Neural cell (in vitro differentiated cells): Measurements from ENCODE around the gene KLHDC8B. TPM values are rescaled to one million over a fixed set of nuclear protein-coding genes. Genes with fewer than 3 reads are reported as not detected.
"Not testable (repeated sequence)": the region's sequence is repeated elsewhere in the genome, so short reads cannot be mapped to it uniquely, and the experiment has no call there.

Experiments used
- H2AFZ ChIP-seq: fragments of 200-600, 300-800 bp; sonication (generic), shearing (Covaris generic); 2 replicates; pipeline ENCODE4 v1.6.0; 2014; ENCODE audit warnings: low read depth, mild to moderate bottlenecking, antibody characterized with exemption, low read length, moderate library complexity
- H3F3A ChIP-seq: fragments of 200-600 bp; shearing (Covaris generic); 2 replicates; pipeline ENCODE4 v1.6.1; 2016; ENCODE audit warnings: mild to moderate bottlenecking, moderate library complexity, mixed read lengths, antibody characterized with exemption, low read length; ENCODE audit not compliant: insufficient read depth, poor library complexity, severe bottlenecking
- H3K27ac ChIP-seq: fragments of 200-600, 300-800 bp; sonication (generic), shearing (Covaris generic); 2 replicates; pipeline ENCODE4 v1.5.1; 2014; ENCODE audit warnings: mild to moderate bottlenecking, low read length, moderate library complexity
- H3K27me3 ChIP-seq: fragments of 300-800, 200-600 bp; sonication (generic), shearing (Covaris generic); 2 replicates; pipeline ENCODE4 v1.6.0; 2014; ENCODE audit warnings: mild to moderate bottlenecking, low read depth, low read length, moderate library complexity; ENCODE audit not compliant: insufficient read depth
- H3K36me3 ChIP-seq: fragments of 300-800, 200-600 bp; sonication (generic), shearing (Covaris generic); 2 replicates; pipeline ENCODE4 v1.5.1; 2014; ENCODE audit warnings: mild to moderate bottlenecking, antibody characterized with exemption, low read length, moderate library complexity; ENCODE audit not compliant: insufficient read depth
- H3K4me2 ChIP-seq: fragments of 300-800, 200-600 bp; sonication (generic), shearing (Covaris generic); 2 replicates; pipeline ENCODE4 v1.6.0; 2014; ENCODE audit warnings: mild to moderate bottlenecking, low read length
- H3K4me3 ChIP-seq: fragments of 300-800, 200-600 bp; sonication (generic), shearing (Covaris generic); 2 replicates; pipeline ENCODE4 v1.5.1; 2014; ENCODE audit warnings: mild to moderate bottlenecking, low read length, moderate library complexity
- H3K79me2 ChIP-seq: fragments of 200-600 bp; shearing (Covaris generic); replicated peaks from 2 replicates; pipeline ENCODE4 v1.6.0; 2014; ENCODE audit warnings: mild to moderate bottlenecking, low read length, moderate library complexity; ENCODE audit not compliant: insufficient read depth
- H3K9ac ChIP-seq: fragments of 300-800, 200-600 bp; sonication (generic), shearing (Covaris generic); 2 replicates; pipeline ENCODE4 v1.6.1; 2016; ENCODE audit warnings: mild to moderate bottlenecking, low read length, mixed read lengths
- H3K9me2 ChIP-seq: fragments of 200-600 bp; shearing (Covaris generic); 2 replicates; pipeline ENCODE4 v1.6.1; 2016; ENCODE audit warnings: mild to moderate bottlenecking, low read length, mixed read lengths; ENCODE audit not compliant: insufficient read depth
- H3K9me3 ChIP-seq: fragments of 200-600, 300-800 bp; sonication (generic), shearing (Covaris generic); 2 replicates; pipeline ENCODE4 v1.6.1; 2016; ENCODE audit warnings: mild to moderate bottlenecking, mixed run types, low read length, moderate library complexity, mixed read lengths
- H4K20me1 ChIP-seq: fragments of 200-600 bp; shearing (Covaris generic); 2 replicates; pipeline ENCODE4 v1.6.1; 2016; ENCODE audit warnings: mild to moderate bottlenecking, mixed run types; ENCODE audit not compliant: insufficient read depth
- EP300 ChIP-seq: fragments of 450-650 bp; conservative IDR thresholded peaks from 2 replicates; pipeline ENCODE4 v1.6.1; 2014; ENCODE audit warnings: antibody characterized with exemption, mild to moderate bottlenecking, moderate library complexity; ENCODE audit not compliant: poor library complexity, severe bottlenecking
- EZH2 ChIP-seq: fragments of 200-600, 300-800 bp; shearing (Covaris generic), sonication (generic); IDR thresholded peaks from 2 replicates; pipeline ENCODE4 v1.6.1; 2014; ENCODE audit warnings: antibody characterized with exemption, low read length, borderline replicate concordance, mild to moderate bottlenecking; ENCODE audit not compliant: insufficient read depth, poor library complexity, severe bottlenecking
- MXI1 ChIP-seq: fragments of 450-650 bp; conservative IDR thresholded peaks from 2 replicates; pipeline ENCODE4 v1.6.1; 2014; ENCODE audit warnings: antibody characterized with exemption, mild to moderate bottlenecking; ENCODE audit not compliant: poor library complexity, severe bottlenecking
- POLR2AphosphoS5 ChIP-seq: IDR thresholded peaks from 2 replicates; pipeline ENCODE4 v1.6.1; 2012
- RAD21 ChIP-seq: fragments of 450-650 bp; conservative IDR thresholded peaks from 2 replicates; pipeline ENCODE4 v1.6.1; 2014; ENCODE audit warnings: antibody characterized with exemption, mild to moderate bottlenecking, moderate library complexity
- REST ChIP-seq: IDR thresholded peaks from 2 replicates; pipeline ENCODE4 v1.6.1; 2012; ENCODE audit warnings: borderline replicate concordance
- SMC3 ChIP-seq: fragments of 450-650 bp; conservative IDR thresholded peaks from 2 replicates; pipeline ENCODE4 v1.6.1; 2014; ENCODE audit warnings: antibody characterized with exemption, mild to moderate bottlenecking, moderate library complexity; ENCODE audit not compliant: poor library complexity
- TAF1 ChIP-seq: IDR thresholded peaks from 2 replicates; pipeline ENCODE4 v1.6.1; 2012; ENCODE audit warnings: low read depth
- polyA plus RNA-seq: library from polyadenylated mRNA; depleted of rRNA; stranded (reverse); fragments of >200 nt; gene quantifications from 2 replicates; pipeline ENCODE4 v1.2.3, GENCODE V29; 2014
- TF ChIP-seq, protein P1 (sequence below): fragments of 450-650 bp; IDR thresholded peaks from 2 replicates; pipeline ENCODE4 v1.5.1; 2014; ENCODE audit warnings: antibody characterized with exemption, mild to moderate bottlenecking, moderate library complexity; ENCODE audit not compliant: poor library complexity, severe bottlenecking

KLHDC8B gene
- polyA plus RNA-seq, 1 donor from 2014 or later: 65.1 TPM

GRCh38 chr3:49217688-49218470 lies 46.5 kb downstream of the KLHDC8B start:
- no peaks in the 10 kb centered on the region for H3K27me3 ChIP-seq
- no peaks in the 10 kb centered on the region for H3K36me3 ChIP-seq
- no peak overlapping the region for H3K27ac ChIP-seq
- no peaks in the 10 kb centered on the region for H3K9me3 ChIP-seq
- no peak overlapping the region for H2AFZ ChIP-seq
- no peaks in the 10 kb centered on the region for H4K20me1 ChIP-seq
- no peak for TF ChIP-seq SMC3
- TF ChIP-seq MXI1: no peak
- TF ChIP-seq RAD21: no peak
- H3F3A ChIP-seq: no peaks in the 10 kb centered on the region
- H3K9ac ChIP-seq: no peak overlapping the region
- H3K4me3 ChIP-seq: no peak overlapping the region
- H3K4me2 ChIP-seq: no peak overlapping the region
- no peaks in the 10 kb centered on the region for H3K9me2 ChIP-seq
- no peaks in the 10 kb centered on the region for H3K79me2 ChIP-seq

DNA sequence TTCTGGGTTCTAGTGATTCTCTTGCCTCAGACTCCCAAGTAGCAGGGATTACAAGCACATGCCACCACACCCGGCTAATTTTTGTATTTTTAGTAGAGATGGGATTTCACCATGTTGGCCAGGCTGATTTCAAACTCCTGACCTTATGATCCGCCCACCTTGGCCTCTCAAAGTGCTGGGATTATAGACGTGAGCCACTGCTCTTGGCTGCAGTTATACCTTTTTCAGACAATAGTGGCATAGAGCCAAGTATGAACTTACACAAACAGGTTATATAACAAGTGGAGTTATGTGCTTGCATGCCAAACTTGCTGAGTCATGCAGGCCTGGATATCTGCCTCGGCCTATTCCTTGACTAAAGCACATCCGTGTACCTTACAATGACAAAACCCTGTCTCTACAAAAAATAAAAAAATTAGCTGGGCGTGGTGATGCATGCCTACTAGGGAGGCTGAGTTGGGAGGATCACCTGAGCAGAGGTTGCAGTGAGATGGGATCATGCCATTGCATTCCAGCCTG lies 47.1 kb downstream of the KLHDC8B start:
- H3K27ac ChIP-seq, H4K20me1 ChIP-seq, H3K27me3 ChIP-seq, H3K9me2 ChIP-seq, H3K4me3 ChIP-seq, H3K9me3 ChIP-seq, H3F3A ChIP-seq, H3K79me2 ChIP-seq, H2AFZ ChIP-seq, H3K36me3 ChIP-seq, H3K4me2 ChIP-seq, H3K9ac ChIP-seq: not testable (repeated sequence)

DNA sequence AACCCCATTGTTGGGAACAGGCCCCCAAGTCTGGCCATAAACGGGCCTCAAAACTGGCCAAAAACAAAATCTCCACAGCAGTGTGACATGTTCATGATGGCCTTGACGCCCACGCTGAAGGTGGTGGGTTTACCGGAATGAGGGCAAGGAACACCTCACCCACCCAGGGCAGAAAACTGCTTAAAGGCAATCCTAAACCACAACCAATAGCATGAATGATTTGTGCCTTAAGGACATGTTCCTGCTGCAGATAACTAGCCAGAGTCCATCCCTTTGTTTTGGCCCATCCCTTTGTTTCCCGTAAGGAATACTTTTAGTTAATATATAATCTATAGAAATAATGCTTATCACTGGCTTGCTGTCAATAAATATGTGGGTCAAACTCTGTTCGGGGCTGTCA lies 47.7 kb downstream of the KLHDC8B start:
- H3K9me2 ChIP-seq: no peaks in the 10 kb centered on the region
- no peaks in the 10 kb centered on the region for H3K79me2 ChIP-seq
- no peak overlapping the region for H3K4me2 ChIP-seq
- no peaks in the 10 kb centered on the region for H3K9me3 ChIP-seq
- H3K36me3 ChIP-seq: no peaks in the 10 kb centered on the region
- no peaks in the 10 kb centered on the region for H4K20me1 ChIP-seq
- no peak overlapping the region for H3K27ac ChIP-seq
- TF ChIP-seq TAF1: no peak
- no peak for TF ChIP-seq RAD21
- TF ChIP-seq, protein P1, sequence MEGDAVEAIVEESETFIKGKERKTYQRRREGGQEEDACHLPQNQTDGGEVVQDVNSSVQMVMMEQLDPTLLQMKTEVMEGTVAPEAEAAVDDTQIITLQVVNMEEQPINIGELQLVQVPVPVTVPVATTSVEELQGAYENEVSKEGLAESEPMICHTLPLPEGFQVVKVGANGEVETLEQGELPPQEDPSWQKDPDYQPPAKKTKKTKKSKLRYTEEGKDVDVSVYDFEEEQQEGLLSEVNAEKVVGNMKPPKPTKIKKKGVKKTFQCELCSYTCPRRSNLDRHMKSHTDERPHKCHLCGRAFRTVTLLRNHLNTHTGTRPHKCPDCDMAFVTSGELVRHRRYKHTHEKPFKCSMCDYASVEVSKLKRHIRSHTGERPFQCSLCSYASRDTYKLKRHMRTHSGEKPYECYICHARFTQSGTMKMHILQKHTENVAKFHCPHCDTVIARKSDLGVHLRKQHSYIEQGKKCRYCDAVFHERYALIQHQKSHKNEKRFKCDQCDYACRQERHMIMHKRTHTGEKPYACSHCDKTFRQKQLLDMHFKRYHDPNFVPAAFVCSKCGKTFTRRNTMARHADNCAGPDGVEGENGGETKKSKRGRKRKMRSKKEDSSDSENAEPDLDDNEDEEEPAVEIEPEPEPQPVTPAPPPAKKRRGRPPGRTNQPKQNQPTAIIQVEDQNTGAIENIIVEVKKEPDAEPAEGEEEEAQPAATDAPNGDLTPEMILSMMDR: no peak
- no peak for TF ChIP-seq EZH2
- no peak for TF ChIP-seq MXI1
- no peak for TF ChIP-seq REST
- no peak for TF ChIP-seq POLR2AphosphoS5
- no peak for TF ChIP-seq SMC3
- TF ChIP-seq EP300: no peak
- H3F3A ChIP-seq: no peaks in the 10 kb centered on the region
- no peaks in the 10 kb centered on the region for H3K27me3 ChIP-seq
- H3K4me3 ChIP-seq: no peak overlapping the region
- H2AFZ ChIP-seq: no peak overlapping the region
- H3K9ac ChIP-seq: no peak overlapping the region

DNA sequence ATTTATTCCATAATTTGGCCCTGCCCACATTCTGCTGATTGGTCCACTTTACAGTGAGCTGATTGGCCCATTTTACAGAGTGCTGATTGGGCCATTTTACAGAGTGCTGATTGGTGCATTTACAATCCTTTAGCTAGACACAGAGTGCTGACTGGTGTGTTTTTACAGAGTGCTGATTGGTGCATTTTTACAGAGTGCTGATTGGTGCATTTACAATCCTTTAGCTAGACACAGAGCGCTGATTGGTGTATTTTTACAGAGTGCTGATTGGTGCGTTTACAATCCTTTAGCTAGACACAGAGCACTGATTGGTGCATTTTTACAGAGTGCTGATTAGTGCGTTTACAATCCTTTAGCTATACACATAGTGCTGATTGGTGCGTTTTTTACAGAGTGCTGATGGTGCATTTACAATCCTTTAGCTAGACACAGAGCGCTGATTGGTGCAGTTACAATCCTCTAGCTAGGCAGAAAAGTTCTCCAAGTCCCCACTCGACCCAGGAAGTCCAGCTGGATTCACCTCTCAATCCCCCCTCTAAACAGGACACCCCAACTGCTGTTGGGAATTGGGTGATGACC lies 49.7 kb downstream of the KLHDC8B start:
- H3K79me2 ChIP-seq, H3K36me3 ChIP-seq, H3K27me3 ChIP-seq, H3K9ac ChIP-seq, H3F3A ChIP-seq, H2AFZ ChIP-seq, H3K4me2 ChIP-seq, H3K9me2 ChIP-seq, H3K9me3 ChIP-seq, H3K4me3 ChIP-seq, H3K27ac ChIP-seq, H4K20me1 ChIP-seq: not testable (repeated sequence)
